ENCODE data around the gene GTPBP6.
A peak's percentile ranks its signal among the peaks of the same experiment; 100 is the strongest.

The GTPBP6 gene

GRCh38 chrX:334331-334891, 15.8 kb upstream of the GTPBP6 start:
- no peak for DNase-seq (ENCODE audit: extremely low read depth, low read depth)
- no peak for TF ChIP-seq CTCF (IDR thresholded peaks at IDR 0.05; ENCODE audit: low read depth, low read length, missing control alignments)

GRCh38 chrX:333611-334311, 15.2 kb upstream of the GTPBP6 start:
- no peak for TF ChIP-seq CTCF (IDR thresholded peaks at IDR 0.05; ENCODE audit: low read depth, low read length, missing control alignments)
- no peak for DNase-seq (ENCODE audit: extremely low read depth, low read depth)
- H3K4me3 ChIP-seq (replicated peaks; ENCODE audit: low read depth, low read length): no peak overlapping the region

More at GRCh38 chrX:334331-334891, 15.8 kb upstream of the GTPBP6 start:
- H3K4me3 ChIP-seq (replicated peaks; ENCODE audit: low read depth, low read length): no peak overlapping the region

- no peak overlapping the region for H3K4me3 ChIP-seq (replicated peaks; ENCODE audit: low read depth, low read length)
- no peak for DNase-seq (ENCODE audit: extremely low read depth, low read depth)
- no peak for TF ChIP-seq CTCF (IDR thresholded peaks at IDR 0.05; ENCODE audit: low read depth, low read length, missing control alignments)
Measured at GRCh38 chrX:332916-333610, 14.5 kb upstream of the GTPBP6 start.

- TF ChIP-seq CTCF (IDR thresholded peaks at IDR 0.05; ENCODE audit: low read depth, low read length, missing control alignments): no peak
- DNase-seq (ENCODE audit: extremely low read depth, low read depth): no peak
- H3K4me3 ChIP-seq (replicated peaks; ENCODE audit: low read depth, low read length): no peak overlapping the region
Measured at GRCh38 chrX:332496-332860, 13.9 kb upstream of the GTPBP6 start.

GRCh38 chrX:331825-332495, 13.4 kb upstream of the GTPBP6 start:
- DNase-seq (ENCODE audit: extremely low read depth, low read depth): no peak
- H3K4me3 ChIP-seq (replicated peaks; ENCODE audit: low read depth, low read length): no peak overlapping the region
- TF ChIP-seq CTCF (IDR thresholded peaks at IDR 0.05; ENCODE audit: low read depth, low read length, missing control alignments): no peak

GRCh38 chrX:331151-331824, 12.7 kb upstream of the GTPBP6 start:
- no peak for TF ChIP-seq CTCF (IDR thresholded peaks at IDR 0.05; ENCODE audit: low read depth, low read length, missing control alignments)
- peak overlapping the region; percentile 3; the same call in 1 of the 2 replicates for H3K4me3 ChIP-seq (replicated peaks; ENCODE audit: low read depth, low read length)
- no peak for DNase-seq (ENCODE audit: extremely low read depth, low read depth)
